ENCODE measurements around the gene GPC6. TPM values are rescaled to one million over a fixed set of nuclear protein-coding genes. Genes with fewer than 3 reads are reported as not detected.

GPC6 gene
- total and polyA plus RNA-seq, 9 of the 15 experiments (the other 6 are each of a cell fraction or from before 2014, with no cell fraction given) = under 0.01 to 0.20 (median 0.01) TPM; not detected in 4

GRCh38 chr13:93244141-93244917 is 17.7 kb downstream of the GPC6 start (continued):
- TF ChIP-seq SAP30 (IDR thresholded peaks at IDR 0.05; ENCODE audit: borderline replicate concordance, insufficient read depth, low read depth, low read length, poor library complexity, severe bottlenecking) (no peak), TCF7 (IDR thresholded peaks at IDR 0.05; ENCODE audit: borderline replicate concordance) (no peak), HNRNPL (IDR thresholded peaks at IDR 0.05; ENCODE audit: low read depth, low read length) (no peak)

- H3K4me1 ChIP-seq (replicated peaks in 1 of 2; ENCODE audit: control insufficient read depth in 2 of 2, insufficient read depth in 2 of 2, low read length in 2 of 2) = peaks cover 0 to 4% of the 10 kb centered on the region in 2 experiments; a peak in 2 of 5 replicates
- H3K9me1 ChIP-seq (ENCODE audit: control insufficient read depth, insufficient read depth, low read length) = no peaks in the 10 kb centered on the region
- FAIRE-seq (no peak), ATAC-seq (no peak), DNase-seq (ENCODE audit: extremely low read depth in 1 of 4, low spot score in 3 of 4) (no peak)
- H3K9ac ChIP-seq (ENCODE audit: insufficient read depth in 1 of 2, low read depth in 2 of 2, low read length in 2 of 2) = no peak overlapping the region
- H3K9me3 ChIP-seq (replicated peaks; ENCODE audit: control insufficient read depth, insufficient read depth, low read depth, low read length) = no peaks in the 10 kb centered on the region; the same call in 1 of the 2 replicates
- H3K36me3 ChIP-seq (ENCODE audit: control insufficient read depth, insufficient read depth, low read length) = no peaks in the 10 kb centered on the region
- H3K79me2 ChIP-seq (ENCODE audit: control insufficient read depth, insufficient read depth, low read length) = no peaks in the 10 kb centered on the region
- in situ Hi-C loops (cut with MboI) = no loop called here
- 0% methylated on average over 1 of the region's 1 CpG for WGBS (ENCODE audit: insufficient coverage, low coverage, missing lambda C conversion rate)
- H3K27me3 ChIP-seq (ENCODE audit: control insufficient read depth in 2 of 2, insufficient read depth in 2 of 2, low read length in 2 of 2) = peaks cover 0 to 7% of the 10 kb centered on the region in 2 experiments; a peak in 1 of 5 replicates
- no peak overlapping the region for H2AFZ ChIP-seq (ENCODE audit: low read depth, low read length)
- no peak overlapping the region for H3K4me2 ChIP-seq (ENCODE audit: insufficient read depth, low read length)
- TF ChIP-seq SUPT5H (IDR thresholded peaks at IDR 0.05) = no peak
- no peak overlapping the region for H3K27ac ChIP-seq (ENCODE audit: extremely low read depth, low read depth, low read length)
- intact Hi-C loops (cut with micrococcal nuclease) = no loop called here
- no peak overlapping the region for H3K4me3 ChIP-seq
- ChIA-PET CTCF (ENCODE audit: low intra/inter-chr PET ratio) (no interaction called here), POLR2A (interaction anchor here (0.8 to 4.4 kb wide), 5 partner anchors 8 to 25 kb away, joined by 3 to 28 read pairs (median 4); partner anchors contain the start of gene GPC6)
- BruUV-seq (replicated peaks) = no TSS peak
- no peaks in the 10 kb centered on the region for H4K20me1 ChIP-seq (replicated peaks; ENCODE audit: control insufficient read depth, insufficient read depth, low read length)
Observed at GRCh38 chr13:93244918-93245280, 18.3 kb downstream of the GPC6 start.
